Esophagus muscularis mucosa (tissue), 4 donors: ENCODE measurements around the gene SEPTIN10.

Experiments
- CTCF ChIP-seq, 3 experiments: fragments of 200-600 bp in 2 of 3; fragments of 450-650 bp in 1 of 3; sonication (generic) in 2 of 3; IDR thresholded peaks; one replicate each; pipeline ENCODE4 v1.5.1; 2017 to 2019; ENCODE audit warnings: antibody characterized with exemption in 3 of 3, mild to moderate bottlenecking in 2 of 3, moderate library complexity in 1 of 3
- EP300 ChIP-seq: sonication (generic); formaldehyde crosslinking; IDR thresholded peaks from one replicate; pipeline ENCODE4 v1.6.1; 2017; ENCODE audit warnings: antibody characterized with exemption
- POLR2A ChIP-seq: fragments of 450-650 bp; IDR thresholded peaks from one replicate; pipeline ENCODE4 v1.6.1; 2017; ENCODE audit warnings: antibody characterized with exemption, moderate library complexity, mild to moderate bottlenecking, low read depth
- POLR2AphosphoS5 ChIP-seq, 2 donors: sonication (generic); formaldehyde crosslinking; IDR thresholded peaks; one replicate each; pipeline ENCODE4 v1.6.1; 2017; ENCODE audit warnings: antibody characterized with exemption in 2 of 2

GRCh38 chr2:109529532-109530449 is 84.0 kb downstream of the SEPTIN10 start:
- TF ChIP-seq CTCF (IDR thresholded peaks at IDR 0.05): no peak
- TF ChIP-seq POLR2A: no peak
- no peak for TF ChIP-seq POLR2AphosphoS5 (IDR thresholded peaks at IDR 0.05)
- TF ChIP-seq EP300: no peak
